Endothelial cell of umbilical vein (primary cell): Measurements from ENCODE around the gene DMPK. TPM values are rescaled to one million over a fixed set of nuclear protein-coding genes. Genes with fewer than 3 reads are reported as not detected.

Source experiments
- BruUV-seq: library from RNA; stranded (reverse); fragments of 400-500 nt; replicated peaks from 2 replicates; lab custom pipeline; 2021; lab: Mats Ljungman, UMichigan
- CTCF ChIA-PET: fragments of 300-600, 350-600 bp; sonication (Branson Sonifier 250); formaldehyde crosslinking; loops from one replicate; lab custom pipeline; 2021; ENCODE audit warnings: antibody characterized with exemption, inconsistent platforms; lab: Charles Lee
- POLR2A ChIA-PET: fragments of 300-600, 350-600 bp; sonication (Branson Sonifier 250); formaldehyde crosslinking; loops from one replicate; lab custom pipeline; 2021; ENCODE audit warnings: antibody characterized with exemption, inconsistent platforms; lab: Charles Lee
- DNase-seq: peaks from one replicate; pipeline ENCODE4 v3.0.0-alpha.2; 2011; ENCODE audit warnings: low read depth, low spot score
- FAIRE-seq: peaks from 2 replicates; lab custom pipeline; 2011; peaks lifted over from hg19 to GRCh38; lab: Jason Lieb, UNC
- H2AFZ ChIP-seq: 2 replicates; pipeline ENCODE4 v1.6.0; 2012; ENCODE audit warnings: low read depth, low read length, control low read depth, inconsistent platforms
- H3K27ac ChIP-seq: 2 replicates; pipeline ENCODE4 v1.5.1; 2011; ENCODE audit warnings: low read depth, mild to moderate bottlenecking, control low read depth, low read length, moderate library complexity; ENCODE audit not compliant: insufficient read depth
- H3K27me3 ChIP-seq, 2 experiments: 2 replicates each; pipeline versions ENCODE4 v1.6.0 to v1.6.1; 2011; ENCODE audit warnings: low read length in 2 of 2, mixed read lengths in 1 of 2; ENCODE audit not compliant: control insufficient read depth in 2 of 2, insufficient read depth in 2 of 2
- H3K36me3 ChIP-seq, 2 experiments: 2 replicates in 1 of 2; 3 replicates in 1 of 2; pipeline ENCODE4 v1.5.1; 2011; ENCODE audit warnings: low read length in 2 of 2, mild to moderate bottlenecking in 1 of 2, moderate library complexity in 1 of 2; ENCODE audit not compliant: control insufficient read depth in 2 of 2, insufficient read depth in 2 of 2; ENCODE audit errors: extremely low read depth in 1 of 2
- H3K4me1 ChIP-seq: 3 replicates; pipeline ENCODE4 v1.5.1; 2011; ENCODE audit warnings: mild to moderate bottlenecking, low read length; ENCODE audit not compliant: control insufficient read depth, insufficient read depth; ENCODE audit errors: extremely low read depth
- H3K4me2 ChIP-seq: 2 replicates; pipeline ENCODE4 v1.6.1; 2011; ENCODE audit warnings: low read length, control low read depth, mixed read lengths; ENCODE audit not compliant: insufficient read depth
- H3K4me3 ChIP-seq, 3 experiments: fragments of 200-600 bp in 1 of 3; sonication (generic), shearing (Covaris generic) in 1 of 3; replicated peaks in 1 of 3; 2 replicates each; pipeline ENCODE4 v1.5.1; 2011 to 2016; ENCODE audit warnings: control low read depth in 3 of 3, low read length in 3 of 3, mild to moderate bottlenecking in 2 of 3, inconsistent platforms in 1 of 3, low read depth in 1 of 3, moderate library complexity in 1 of 3; ENCODE audit not compliant: insufficient read depth in 1 of 3
- H3K79me2 ChIP-seq: 2 replicates; pipeline ENCODE4 v1.6.0; 2012; ENCODE audit warnings: low read length, inconsistent platforms; ENCODE audit not compliant: control insufficient read depth, insufficient read depth
- H3K9ac ChIP-seq: replicated peaks from 2 replicates; pipeline ENCODE3; 2011; ENCODE audit warnings: low read length, control low read depth; ENCODE audit not compliant: insufficient read depth; ENCODE audit errors: extremely low read depth
- H3K9me1 ChIP-seq: replicated peaks from 3 replicates; pipeline ENCODE4 v1.6.0; 2011; ENCODE audit warnings: mild to moderate bottlenecking, low read length; ENCODE audit not compliant: control insufficient read depth, insufficient read depth; ENCODE audit errors: extremely low read depth
- H3K9me3 ChIP-seq: replicated peaks from 2 replicates; pipeline ENCODE4 v1.5.1; 2012; ENCODE audit warnings: low read length, inconsistent platforms; ENCODE audit not compliant: control insufficient read depth, insufficient read depth
- H4K20me1 ChIP-seq: replicated peaks from 2 replicates; pipeline ENCODE3; 2011; ENCODE audit warnings: mild to moderate bottlenecking, low read length; ENCODE audit not compliant: control insufficient read depth, insufficient read depth; ENCODE audit errors: extremely low read depth
- EZH2 ChIP-seq: IDR thresholded peaks from 2 replicates; pipeline ENCODE4 v1.6.1; 2012; ENCODE audit warnings: borderline replicate concordance, low read depth, mild to moderate bottlenecking, moderate library complexity, low read length, inconsistent platforms; ENCODE audit not compliant: severe bottlenecking
- FOS ChIP-seq: IDR thresholded peaks from 2 replicates; pipeline ENCODE4 v1.6.1; 2011; ENCODE audit warnings: mild to moderate bottlenecking, low read length, moderate library complexity, borderline replicate concordance; ENCODE audit not compliant: insufficient read depth
- GATA2 ChIP-seq: IDR thresholded peaks from 2 replicates; pipeline ENCODE4 v1.7.0; 2011; ENCODE audit warnings: low read depth, mild to moderate bottlenecking, moderate library complexity, mixed read lengths, low read length; ENCODE audit not compliant: insufficient read length, insufficient read depth
- JUN ChIP-seq: IDR thresholded peaks from 2 replicates; pipeline ENCODE4 v1.6.1; 2011; ENCODE audit warnings: borderline replicate concordance, low read depth; ENCODE audit not compliant: insufficient read length, insufficient read depth
- MYC ChIP-seq: IDR thresholded peaks from one replicate; pipeline ENCODE4 v1.6.1; 2011; ENCODE audit warnings: mild to moderate bottlenecking, low read depth, low read length
- POLR2A ChIP-seq: IDR thresholded peaks from 2 replicates; pipeline ENCODE4 v1.6.1; 2012; ENCODE audit warnings: low read depth, mild to moderate bottlenecking, control low read depth, low read length
- POLR2AphosphoS5 ChIP-seq: IDR thresholded peaks from 2 replicates; pipeline ENCODE4 v1.6.1; 2012; ENCODE audit warnings: low read depth, mild to moderate bottlenecking, control low read depth, low read length, moderate library complexity; ENCODE audit not compliant: insufficient read depth
- dilution Hi-C: fragments of 300-500 bp; cut with MboI; formaldehyde crosslinking; loops from one replicate; pipeline ENCODE4 v1.15.0; 2019; ENCODE audit warnings: low sequenced_read_pairs; ENCODE audit not compliant: extremely low pct_ligation_motif_present
- intact Hi-C: fragments of 100-400 bp; cut with micrococcal nuclease; formaldehyde crosslinking; loops from one replicate; pipeline ENCODE4 v1.10.0; 2022
- polyA plus RNA-seq, 4 experiments: library from polyadenylated mRNA; depleted of rRNA in 3 of 4; stranded (reverse) in 3 of 4; unstranded in 1 of 4; fragments of >200 nt; gene quantifications; 2 replicates each; pipeline versions ENCODE4 v1.2.1 to v1.2.3, GENCODE V29; 2011 to 2012; ENCODE audit warnings: missing spikeins in 1 of 4
- total RNA-seq: library from RNA; stranded (reverse); gene quantifications from 2 replicates; pipeline ENCODE4 v1.2.3, GENCODE V29; 2021
- TF ChIP-seq, protein P1 (sequence below), 2 donors: IDR thresholded peaks; 1 replicate in 1 of 2; 2 replicates in 1 of 2; pipeline ENCODE4 v1.5.1; 2011; ENCODE audit warnings: low read length in 2 of 2, mild to moderate bottlenecking in 2 of 2, moderate library complexity in 2 of 2, control low read depth in 1 of 2, inconsistent platforms in 1 of 2, low read depth in 1 of 2; ENCODE audit not compliant: insufficient read depth in 1 of 2; ENCODE audit errors: extremely low read depth in 1 of 2
- TF ChIP-seq, protein P2 (sequence below): IDR thresholded peaks from 2 replicates; pipeline ENCODE4 v1.6.1; 2011; ENCODE audit not compliant: insufficient read depth, insufficient read length

DMPK gene
- total and polyA plus RNA-seq, 2 donors (not counting 3 experiments of a cell fraction or from before 2014, with no cell fraction given) = 36.6 to 73.3 TPM

DNA sequence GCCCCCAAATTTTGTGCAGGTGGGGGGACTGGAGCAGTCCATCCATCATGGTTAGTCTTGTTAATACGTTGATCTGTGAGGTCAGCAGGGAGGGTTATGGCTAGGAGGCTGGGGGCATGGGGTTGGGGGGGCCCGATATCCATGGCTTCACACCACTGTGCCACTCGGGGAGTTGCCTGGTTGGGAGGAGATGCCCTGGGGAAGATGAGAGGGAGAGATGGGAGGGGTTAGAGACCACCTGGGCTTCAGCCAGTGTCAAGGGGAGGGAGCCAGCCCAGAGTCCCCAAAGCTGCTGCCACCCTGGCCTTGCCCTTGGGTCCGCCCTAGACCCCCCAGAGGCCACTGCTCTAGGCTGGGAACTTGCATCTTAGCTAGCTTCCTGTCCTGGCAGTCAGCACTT lies 1.8 kb upstream of the DMPK start:
- Histone ChIP-seq H4K20me1 (no peaks in the 10 kb centered on the region), H3K27me3 (no peaks in the 10 kb centered on the region), H2AFZ (no peak overlapping the region), H3K4me1 (peaks cover 5% of the 10 kb centered on the region), H3K9ac (no peak overlapping the region), H3K4me3 (no peak overlapping the region), H3K79me2 (no peaks in the 10 kb centered on the region), H3K9me3 (no peaks in the 10 kb centered on the region), H3K4me2 (no peak overlapping the region), H3K27ac (no peak overlapping the region), H3K36me3 (peaks cover 7 to 26% of the 10 kb centered on the region in 2 experiments), H3K9me1 (no peaks in the 10 kb centered on the region)
- TF ChIP-seq GATA2 (no peak), POLR2A (no peak), MYC (no peak), FOS (no peak), JUN (no peak), EZH2 (no peak), POLR2AphosphoS5 (no peak)
- TF ChIP-seq, protein P1, sequence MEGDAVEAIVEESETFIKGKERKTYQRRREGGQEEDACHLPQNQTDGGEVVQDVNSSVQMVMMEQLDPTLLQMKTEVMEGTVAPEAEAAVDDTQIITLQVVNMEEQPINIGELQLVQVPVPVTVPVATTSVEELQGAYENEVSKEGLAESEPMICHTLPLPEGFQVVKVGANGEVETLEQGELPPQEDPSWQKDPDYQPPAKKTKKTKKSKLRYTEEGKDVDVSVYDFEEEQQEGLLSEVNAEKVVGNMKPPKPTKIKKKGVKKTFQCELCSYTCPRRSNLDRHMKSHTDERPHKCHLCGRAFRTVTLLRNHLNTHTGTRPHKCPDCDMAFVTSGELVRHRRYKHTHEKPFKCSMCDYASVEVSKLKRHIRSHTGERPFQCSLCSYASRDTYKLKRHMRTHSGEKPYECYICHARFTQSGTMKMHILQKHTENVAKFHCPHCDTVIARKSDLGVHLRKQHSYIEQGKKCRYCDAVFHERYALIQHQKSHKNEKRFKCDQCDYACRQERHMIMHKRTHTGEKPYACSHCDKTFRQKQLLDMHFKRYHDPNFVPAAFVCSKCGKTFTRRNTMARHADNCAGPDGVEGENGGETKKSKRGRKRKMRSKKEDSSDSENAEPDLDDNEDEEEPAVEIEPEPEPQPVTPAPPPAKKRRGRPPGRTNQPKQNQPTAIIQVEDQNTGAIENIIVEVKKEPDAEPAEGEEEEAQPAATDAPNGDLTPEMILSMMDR (IDR thresholded peaks at IDR 0.05; ENCODE audit: extremely low read depth in 1 of 2, insufficient read depth in 1 of 2, low read depth in 1 of 2, low read length in 2 of 2) = no peak
- TF ChIP-seq, protein P2, sequence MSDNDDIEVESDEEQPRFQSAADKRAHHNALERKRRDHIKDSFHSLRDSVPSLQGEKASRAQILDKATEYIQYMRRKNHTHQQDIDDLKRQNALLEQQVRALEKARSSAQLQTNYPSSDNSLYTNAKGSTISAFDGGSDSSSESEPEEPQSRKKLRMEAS = no peak
- FAIRE-seq (no peak), DNase-seq (no peak)
- POLR2A ChIA-PET = no interaction called here
- dilution Hi-C loops (no loop called here), intact Hi-C loops (no loop called here)
- CTCF ChIA-PET = interaction anchor here (1.1 to 1.3 kb wide), 2 partner anchors 14 to 15 kb away, joined by 3 to 4 read pairs; no protein-coding TSS in a partner anchor
- BruUV-seq = no TSS peak
